CD14-positive monocyte (primary cell): ENCODE results near the gene SPTBN1. TPM values are rescaled to one million over a fixed set of nuclear protein-coding genes. Genes with fewer than 3 reads are reported as not detected.

Experiments
- DNase-seq, 3 donors: peaks; one replicate each; pipeline ENCODE4 v3.0.0-alpha.2; 2011 to 2022
- H2AFZ ChIP-seq: 2 replicates; pipeline ENCODE4 v1.6.0; 2012; ENCODE audit warnings: mild to moderate bottlenecking, low read depth, low read length, inconsistent platforms; ENCODE audit not compliant: insufficient read depth, poor library complexity, severe bottlenecking
- H3K27ac ChIP-seq, 2 donors: 1 replicate in 1 of 2; 2 replicates in 1 of 2; pipeline ENCODE4 v1.5.1; 2012 to 2013; ENCODE audit warnings: low read length in 2 of 2, control low read depth in 1 of 2, inconsistent platforms in 1 of 2, low read depth in 1 of 2, mild to moderate bottlenecking in 1 of 2
- H3K27me3 ChIP-seq, 2 donors: one replicate each; pipeline versions ENCODE4 v1.6.0 to v1.6.1; 2011 to 2013; ENCODE audit warnings: low read length in 2 of 2; ENCODE audit not compliant: control insufficient read depth in 2 of 2, insufficient read depth in 2 of 2
- H3K36me3 ChIP-seq, 2 donors: replicated peaks in 1 of 2; 1 replicate in 1 of 2; 2 replicates in 1 of 2; pipeline versions ENCODE4 v1.5.1 to v1.6.1; 2012 to 2013; ENCODE audit warnings: low read length in 2 of 2, control low read depth in 1 of 2, inconsistent platforms in 1 of 2, mild to moderate bottlenecking in 1 of 2; ENCODE audit not compliant: insufficient read depth in 2 of 2, control insufficient read depth in 1 of 2
- H3K4me1 ChIP-seq, 2 donors: 1 replicate in 1 of 2; 2 replicates in 1 of 2; pipeline versions ENCODE4 v1.5.1 to v1.6.1; 2012 to 2013; ENCODE audit warnings: low read length in 2 of 2, control low read depth in 1 of 2, inconsistent platforms in 1 of 2, mild to moderate bottlenecking in 1 of 2, moderate library complexity in 1 of 2; ENCODE audit not compliant: insufficient read depth in 2 of 2, control insufficient read depth in 1 of 2
- H3K4me2 ChIP-seq: replicated peaks from 2 replicates; pipeline ENCODE3; 2012; ENCODE audit warnings: low read length, moderate library complexity, mild to moderate bottlenecking; ENCODE audit not compliant: poor library complexity, severe bottlenecking; ENCODE audit errors: extremely low read depth
- H3K4me3 ChIP-seq, 3 experiments: fragments of 200-600 bp in 1 of 3; sonication (generic) in 1 of 3; replicated peaks in 1 of 3; 1 replicate in 2 of 3; 2 replicates in 1 of 3; pipeline ENCODE4 v1.5.1; 2011 to 2013; ENCODE audit warnings: low read length in 3 of 3, mild to moderate bottlenecking in 3 of 3, control low read depth in 2 of 3, low read depth in 2 of 3, inconsistent platforms in 1 of 3, moderate library complexity in 1 of 3
- H3K79me2 ChIP-seq: 2 replicates; pipeline ENCODE4 v1.6.0; 2012; ENCODE audit warnings: mild to moderate bottlenecking, control low read depth, inconsistent platforms, low read length, moderate library complexity; ENCODE audit not compliant: insufficient read depth
- H3K9ac ChIP-seq: 2 replicates; pipeline ENCODE4 v1.6.0; 2017; ENCODE audit warnings: low read length, mild to moderate bottlenecking; ENCODE audit not compliant: insufficient read depth, poor library complexity, severe bottlenecking
- H3K9me3 ChIP-seq, 2 donors: replicated peaks in 1 of 2; 1 replicate in 1 of 2; 2 replicates in 1 of 2; pipeline versions ENCODE4 v1.5.1 to v1.6.1; 2012 to 2013; ENCODE audit warnings: low read length in 2 of 2, control low read depth in 1 of 2; ENCODE audit not compliant: control insufficient read depth in 1 of 2, insufficient read depth in 1 of 2
- H4K20me1 ChIP-seq: 2 replicates; pipeline ENCODE4 v1.6.0; 2012; ENCODE audit warnings: mild to moderate bottlenecking, low read length, control low read depth, moderate library complexity; ENCODE audit not compliant: insufficient read depth
- H3K27ac Mint-ChIP-seq, 7 donors: one replicate each; pipeline ENCODE4 v1.8.0; 2020; ENCODE audit warnings: mild to moderate bottlenecking in 7 of 7, mixed read lengths in 7 of 7, moderate library complexity in 6 of 7, inconsistent platforms in 2 of 7
- H3K27me3 Mint-ChIP-seq, 3 donors: one replicate each; pipeline ENCODE4 v1.8.0; 2021 to 2022; ENCODE audit warnings: low read depth in 3 of 3, mild to moderate bottlenecking in 3 of 3, mixed read lengths in 3 of 3, moderate library complexity in 3 of 3, inconsistent platforms in 1 of 3
- H3K36me3 Mint-ChIP-seq, 2 donors: one replicate each; pipeline ENCODE4 v1.8.0; 2020; ENCODE audit warnings: mixed read lengths in 2 of 2, inconsistent platforms in 1 of 2, mild to moderate bottlenecking in 1 of 2
- H3K4me1 Mint-ChIP-seq: one replicate; pipeline ENCODE4 v1.8.0; 2020; ENCODE audit warnings: mild to moderate bottlenecking, mixed read lengths
- H3K4me3 Mint-ChIP-seq, 2 donors: one replicate each; pipeline ENCODE4 v1.8.0; 2020; ENCODE audit warnings: mild to moderate bottlenecking in 2 of 2, mixed read lengths in 2 of 2, moderate library complexity in 1 of 2
- H3K9me3 Mint-ChIP-seq, 7 donors: one replicate each; pipeline ENCODE4 v1.8.0; 2020 to 2022; ENCODE audit warnings: mixed read lengths in 7 of 7, mild to moderate bottlenecking in 6 of 7, moderate library complexity in 6 of 7, inconsistent platforms in 2 of 7
- WGBS: methylation state at CpG from one replicate; pipeline ENCODE4 v1.1.5; 2013; ENCODE audit warnings: missing lambda C conversion rate; ENCODE audit not compliant: insufficient coverage; 5-methylcytosine and 5-hydroxymethylcytosine counted together
- intact Hi-C, 2 donors: fragments of 100-400 bp; cut with micrococcal nuclease; formaldehyde crosslinking; loops; one replicate each; pipeline versions ENCODE4 v1.15.0 to v1.15.1; 2023
- polyA plus RNA-seq, 3 donors: library from polyadenylated mRNA; depleted of rRNA in 1 of 3; unstranded in 2 of 3; stranded (reverse) in 1 of 3; fragments of 300-500 nt in 2 of 3; fragments of >200 nt in 1 of 3; fragmentation: Illumina TruSeq in 2 of 3; gene quantifications; 1 replicate in 2 of 3; 2 replicates in 1 of 3; pipeline ENCODE4 v1.2.3, GENCODE V29; 2012 to 2021
- TF ChIP-seq, protein P1 (sequence below): fragments of 200-600 bp; IDR thresholded peaks from one replicate; pipeline ENCODE4 v1.8.0; 2022; ENCODE audit warnings: antibody characterized with exemption, mild to moderate bottlenecking

The SPTBN1 gene
- polyA plus RNA-seq, 3 donors = 0.79 to 2.8 (median 1.7) TPM

GRCh38 chr2:54503828-54504227 is 47.7 kb downstream of the SPTBN1 start:
- no peak for DNase-seq
- Mint-ChIP-seq H3K4me1 (no peaks in the 10 kb centered on the region), H3K4me3 (no peak overlapping the region), H3K36me3 (no peaks in the 10 kb centered on the region), H3K27ac (no peak overlapping the region), H3K9me3 (no peaks in the 10 kb centered on the region), H3K27me3 (peaks cover 0 to 3% (median 2%) of the 10 kb centered on the region in 3 donors)
- Histone ChIP-seq H3K36me3 (no peaks in the 10 kb centered on the region), H3K4me2 (no peak overlapping the region), H3K27me3 (no peaks in the 10 kb centered on the region), H2AFZ (no peak overlapping the region), H3K4me1 (no peaks in the 10 kb centered on the region), H3K4me3 (no peak overlapping the region), H3K9me3 (no peaks in the 10 kb centered on the region), H4K20me1 (no peaks in the 10 kb centered on the region), H3K79me2 (no peaks in the 10 kb centered on the region), H3K9ac (no peak overlapping the region), H3K27ac (no peak overlapping the region)
- intact Hi-C loops = no loop called here
- no CpG with 5 or more reads among the region's 1 CpG for WGBS
- TF ChIP-seq, protein P1, sequence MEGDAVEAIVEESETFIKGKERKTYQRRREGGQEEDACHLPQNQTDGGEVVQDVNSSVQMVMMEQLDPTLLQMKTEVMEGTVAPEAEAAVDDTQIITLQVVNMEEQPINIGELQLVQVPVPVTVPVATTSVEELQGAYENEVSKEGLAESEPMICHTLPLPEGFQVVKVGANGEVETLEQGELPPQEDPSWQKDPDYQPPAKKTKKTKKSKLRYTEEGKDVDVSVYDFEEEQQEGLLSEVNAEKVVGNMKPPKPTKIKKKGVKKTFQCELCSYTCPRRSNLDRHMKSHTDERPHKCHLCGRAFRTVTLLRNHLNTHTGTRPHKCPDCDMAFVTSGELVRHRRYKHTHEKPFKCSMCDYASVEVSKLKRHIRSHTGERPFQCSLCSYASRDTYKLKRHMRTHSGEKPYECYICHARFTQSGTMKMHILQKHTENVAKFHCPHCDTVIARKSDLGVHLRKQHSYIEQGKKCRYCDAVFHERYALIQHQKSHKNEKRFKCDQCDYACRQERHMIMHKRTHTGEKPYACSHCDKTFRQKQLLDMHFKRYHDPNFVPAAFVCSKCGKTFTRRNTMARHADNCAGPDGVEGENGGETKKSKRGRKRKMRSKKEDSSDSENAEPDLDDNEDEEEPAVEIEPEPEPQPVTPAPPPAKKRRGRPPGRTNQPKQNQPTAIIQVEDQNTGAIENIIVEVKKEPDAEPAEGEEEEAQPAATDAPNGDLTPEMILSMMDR = no peak

DNA sequence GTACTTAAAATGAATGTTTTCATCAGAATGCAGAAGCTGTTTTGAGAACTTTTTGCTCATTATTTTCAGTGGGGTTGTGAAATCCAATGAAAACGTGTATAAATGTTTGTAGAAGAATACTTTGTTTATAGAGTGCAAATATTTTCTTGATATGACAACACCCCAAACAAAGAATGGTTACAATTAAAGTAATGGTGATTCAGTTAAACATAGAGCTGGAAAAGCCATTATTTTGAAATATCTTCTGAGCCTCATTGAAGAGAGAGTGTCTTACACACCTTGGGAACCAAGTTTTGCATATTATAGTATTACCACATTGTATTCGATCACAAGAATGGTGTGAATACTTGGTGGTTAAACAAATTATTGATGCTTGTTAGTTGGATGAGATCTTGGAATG is 48.7 kb downstream of the SPTBN1 start:
- H3K79me2 ChIP-seq = no peaks in the 10 kb centered on the region
- H2AFZ ChIP-seq = no peak overlapping the region
- H3K9ac ChIP-seq = no peak overlapping the region
- H3K4me2 ChIP-seq = no peak overlapping the region
- H3K9me3 ChIP-seq = no peaks in the 10 kb centered on the region
- H3K4me3 Mint-ChIP-seq = no peak overlapping the region
- TF ChIP-seq, protein P1 = no peak
- no peaks in the 10 kb centered on the region for H3K36me3 ChIP-seq
- H3K27ac ChIP-seq = no peak overlapping the region
- DNase-seq = no peak
- intact Hi-C loops = no loop called here
- H3K4me1 ChIP-seq = no peaks in the 10 kb centered on the region
- no peaks in the 10 kb centered on the region for H4K20me1 ChIP-seq
- peaks cover 0 to under 1% (median 0%) of the 10 kb centered on the region in 7 donors for H3K9me3 Mint-ChIP-seq
- peaks cover 0 to 3% (median 2%) of the 10 kb centered on the region in 3 donors for H3K27me3 Mint-ChIP-seq
- H3K27me3 ChIP-seq = no peaks in the 10 kb centered on the region
- no peak overlapping the region for H3K4me3 ChIP-seq
- no peaks in the 10 kb centered on the region for H3K36me3 Mint-ChIP-seq
- H3K4me1 Mint-ChIP-seq = no peaks in the 10 kb centered on the region
- no CpG with 5 or more reads among the region's 2 CpGs for WGBS
- no peak overlapping the region for H3K27ac Mint-ChIP-seq
